SK-N-DZ (cell line): ENCODE results near the gene COL5A1.

Experiments
- DNase-seq: peaks from one replicate; pipeline ENCODE4 v3.0.0-alpha.2; 2015; ENCODE audit warnings: low spot score

The COL5A1 gene

DNA sequence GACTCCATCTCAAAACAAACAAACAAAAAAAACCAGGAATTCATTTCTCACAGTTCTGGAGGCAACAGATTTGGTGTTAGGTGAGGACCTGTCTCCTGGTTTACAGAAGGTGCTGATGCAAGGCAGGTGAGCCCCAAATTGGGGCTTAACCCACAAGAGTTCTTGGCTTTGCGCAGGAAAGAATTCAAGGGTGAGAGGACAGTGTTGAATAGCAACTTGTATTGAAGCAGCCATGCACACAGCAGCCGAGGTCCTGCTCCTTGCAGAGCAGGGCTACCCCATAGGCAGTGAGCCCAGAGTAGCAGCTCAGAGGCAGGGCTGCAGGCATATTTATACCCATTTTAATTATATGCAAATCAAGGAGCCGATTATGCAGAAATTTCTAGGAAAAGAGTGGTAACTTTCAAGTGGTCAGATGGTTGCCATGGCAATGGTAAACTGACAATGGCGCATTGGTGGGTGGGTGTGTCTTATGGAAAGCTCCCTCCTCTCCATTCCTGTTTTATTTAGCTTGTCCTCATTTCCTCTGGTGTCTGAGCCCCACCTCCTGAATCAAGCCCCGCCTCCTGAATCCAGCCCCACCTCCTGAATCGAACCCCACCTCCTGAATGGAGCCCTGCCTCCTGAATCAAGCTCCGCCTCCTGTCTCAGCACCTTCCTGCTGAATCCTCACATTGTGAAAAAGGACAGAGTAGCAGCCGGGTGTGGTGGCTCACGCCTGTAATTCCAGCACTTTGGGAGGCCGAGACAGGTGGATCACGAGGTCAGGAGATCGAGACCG is 34.5 kb upstream of the COL5A1 start:
- DNase-seq = no peak

DNA sequence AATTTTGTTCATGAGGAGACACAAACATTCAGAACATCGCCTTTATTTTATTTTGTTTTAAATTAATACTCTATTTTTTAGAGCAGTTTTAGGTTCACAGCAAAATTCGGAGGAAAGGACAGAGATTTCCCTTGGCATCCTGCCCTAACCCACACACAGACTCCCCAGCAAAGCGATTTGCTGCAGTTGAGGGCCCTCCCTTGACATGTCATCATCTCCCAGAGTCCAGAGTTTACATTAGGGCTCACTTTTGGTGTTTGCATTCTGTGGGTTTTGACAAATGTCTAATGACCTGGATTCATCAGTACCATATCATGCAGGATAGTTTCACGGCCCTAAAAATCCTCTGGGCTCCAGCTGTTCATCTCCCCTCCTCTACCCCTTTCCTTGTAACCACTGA is 33.6 kb upstream of the COL5A1 start:
- DNase-seq = no peak

DNA sequence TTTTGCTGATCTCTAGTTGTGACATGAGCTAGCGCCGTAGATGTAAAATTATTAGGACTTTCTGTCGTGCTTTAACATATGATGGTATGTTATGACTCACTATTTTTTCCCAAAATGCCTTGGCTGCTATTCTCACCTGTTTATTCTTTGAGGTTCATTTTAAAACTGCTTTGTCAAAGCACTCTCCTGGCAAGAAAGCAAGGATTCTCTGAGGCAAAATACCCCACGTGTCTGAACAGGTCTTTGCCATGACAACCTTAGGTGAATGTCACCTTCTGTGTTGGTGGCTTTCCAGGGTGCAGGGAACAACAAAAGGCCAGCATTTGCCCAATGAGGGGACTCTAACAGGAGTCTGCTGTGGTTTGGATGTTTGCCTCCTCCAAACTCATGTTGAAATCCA is 30.6 kb upstream of the COL5A1 start:
- DNase-seq = no peak

DNA sequence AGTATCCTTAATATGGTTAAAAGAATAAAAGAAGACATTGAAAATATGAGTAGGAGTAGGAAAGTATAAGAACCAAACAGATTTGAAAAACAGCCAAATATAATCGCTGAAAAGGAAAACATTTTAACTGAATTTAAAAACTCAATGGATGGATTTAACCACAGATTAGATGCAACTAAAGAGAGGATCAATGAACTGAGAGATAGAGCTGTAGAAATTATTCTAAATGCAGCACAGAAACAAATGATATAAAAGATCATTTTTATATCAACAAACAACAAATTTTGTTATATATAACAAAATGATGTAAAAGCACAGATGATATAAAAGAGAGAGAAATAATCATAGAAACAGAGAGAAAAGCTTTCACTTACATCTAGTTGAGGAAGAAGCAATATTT is 29.3 kb upstream of the COL5A1 start:
- no peak for DNase-seq

DNA sequence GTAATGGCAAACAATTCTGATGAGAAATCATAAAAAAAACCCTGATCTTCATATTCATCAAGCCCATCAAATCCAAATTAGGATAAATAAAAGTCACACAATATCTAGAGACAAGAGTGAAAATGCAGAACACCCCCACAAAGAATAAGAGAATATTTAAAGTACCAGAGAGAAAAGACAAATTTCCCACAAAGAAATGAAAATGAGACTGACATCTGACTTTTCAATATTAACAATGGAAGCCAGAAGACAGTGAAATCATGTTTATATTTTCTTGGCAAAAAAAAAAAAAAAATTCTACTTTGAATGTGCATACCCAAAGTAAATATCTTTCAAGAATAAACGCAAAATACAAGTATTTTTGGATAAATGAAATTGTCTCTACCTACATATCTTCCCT is 28.9 kb upstream of the COL5A1 start:
- DNase-seq = no peak

- DNase-seq = no peak
Observed at GRCh38 chr9:134614256-134614655, 27.3 kb upstream of the COL5A1 start.

GRCh38 chr9:134616341-134616740 is 25.3 kb upstream of the COL5A1 start:
- DNase-seq = no peak

DNA sequence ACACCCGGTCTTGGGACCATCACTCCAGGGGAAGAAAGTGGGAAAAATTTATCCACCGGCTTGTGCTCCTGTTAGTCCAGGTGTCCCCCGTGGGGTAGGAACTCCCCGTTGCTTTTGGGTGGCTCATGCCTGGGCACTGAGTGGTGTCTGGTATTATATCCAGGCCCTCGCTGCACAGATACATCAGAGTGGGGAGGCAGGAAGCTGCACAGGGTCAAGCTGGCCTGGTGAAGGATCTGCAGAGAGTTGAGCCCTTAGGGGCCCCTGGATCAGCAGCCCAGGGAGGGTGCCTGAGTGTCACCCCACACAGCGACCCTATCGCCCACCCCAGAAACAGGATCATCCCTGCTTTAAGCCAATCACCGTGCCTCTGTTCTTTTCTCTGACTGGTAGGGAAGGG is 24.4 kb upstream of the COL5A1 start:
- DNase-seq = no peak

GRCh38 chr9:134617836-134618162 is 23.8 kb upstream of the COL5A1 start:
- no peak for DNase-seq

- DNase-seq = no peak
Observed at GRCh38 chr9:134618163-134618832, 23.3 kb upstream of the COL5A1 start.

- DNase-seq = no peak
Observed at GRCh38 chr9:134618833-134619447, 22.7 kb upstream of the COL5A1 start.

GRCh38 chr9:134619448-134619982 is 22.1 kb upstream of the COL5A1 start:
- DNase-seq = no peak

GRCh38 chr9:134619983-134620661 is 21.5 kb upstream of the COL5A1 start:
- DNase-seq = no peak

DNA sequence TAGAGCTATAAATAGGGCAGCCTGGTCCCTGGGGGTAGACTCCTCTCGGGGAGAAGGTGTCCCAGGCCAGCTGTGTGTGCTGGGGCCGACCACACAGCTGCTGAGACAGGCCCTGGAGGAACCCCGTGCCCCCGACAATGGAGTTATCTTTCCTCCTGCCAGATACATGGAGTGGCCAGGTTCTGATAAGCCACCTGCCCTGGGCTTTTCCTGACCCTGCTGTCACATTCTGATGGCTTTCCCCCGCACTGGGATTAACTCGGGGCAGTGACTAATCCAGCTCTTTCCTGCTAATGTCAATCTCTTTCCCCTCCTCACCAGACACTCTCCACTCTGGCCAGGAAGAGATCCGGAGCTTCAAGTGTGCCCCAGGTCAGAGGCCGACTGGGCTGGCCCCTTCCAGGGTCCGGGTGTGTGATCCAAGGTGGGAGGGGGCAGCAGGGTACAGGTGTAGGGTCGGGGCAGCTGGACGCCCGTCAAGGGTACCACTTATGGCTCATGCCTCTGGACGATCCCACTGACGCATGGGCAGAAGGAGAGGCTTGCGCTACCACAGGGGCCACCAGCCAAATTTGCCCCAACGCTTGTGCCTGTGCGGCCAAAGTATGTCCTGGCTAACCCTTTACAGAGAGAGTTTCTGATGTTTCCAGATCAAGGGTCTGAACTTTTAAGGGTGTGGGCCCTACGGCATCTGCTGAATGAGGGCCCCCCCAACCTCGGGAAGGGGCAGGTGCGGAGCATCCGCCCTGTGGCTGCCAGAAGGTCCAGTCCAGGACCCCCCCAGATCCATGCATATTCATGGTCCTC is 20.6 kb upstream of the COL5A1 start:
- DNase-seq = no peak

DNA sequence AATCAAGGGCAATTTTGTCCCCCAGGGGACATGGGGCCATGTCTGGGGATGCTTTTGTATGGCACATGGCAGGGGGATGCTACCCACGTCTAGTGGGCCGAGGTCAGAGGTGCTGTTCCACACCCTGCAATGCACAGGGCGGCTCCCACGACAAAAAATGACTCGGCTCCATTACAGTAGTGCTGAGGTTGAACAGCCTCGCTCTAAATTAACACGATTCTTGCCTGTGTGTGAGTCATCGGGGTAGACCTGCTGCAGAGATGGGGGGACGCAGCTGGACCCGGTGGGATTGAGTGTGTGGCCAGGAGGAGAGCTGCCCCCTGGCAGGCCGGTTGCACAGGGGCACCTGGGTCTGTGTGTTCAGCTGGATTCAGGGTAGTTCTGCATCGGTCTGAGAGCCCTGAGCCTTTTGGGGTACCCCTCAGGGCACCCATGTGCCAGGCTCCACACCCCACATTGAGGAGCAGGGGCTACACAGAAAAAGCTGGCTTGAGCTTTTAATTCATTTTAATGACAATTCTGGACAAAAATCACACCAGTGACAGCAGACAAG is 20.0 kb upstream of the COL5A1 start:
- no peak for DNase-seq

- DNase-seq = no peak
Observed at GRCh38 chr9:134622896-134623257, 18.7 kb upstream of the COL5A1 start.

DNA sequence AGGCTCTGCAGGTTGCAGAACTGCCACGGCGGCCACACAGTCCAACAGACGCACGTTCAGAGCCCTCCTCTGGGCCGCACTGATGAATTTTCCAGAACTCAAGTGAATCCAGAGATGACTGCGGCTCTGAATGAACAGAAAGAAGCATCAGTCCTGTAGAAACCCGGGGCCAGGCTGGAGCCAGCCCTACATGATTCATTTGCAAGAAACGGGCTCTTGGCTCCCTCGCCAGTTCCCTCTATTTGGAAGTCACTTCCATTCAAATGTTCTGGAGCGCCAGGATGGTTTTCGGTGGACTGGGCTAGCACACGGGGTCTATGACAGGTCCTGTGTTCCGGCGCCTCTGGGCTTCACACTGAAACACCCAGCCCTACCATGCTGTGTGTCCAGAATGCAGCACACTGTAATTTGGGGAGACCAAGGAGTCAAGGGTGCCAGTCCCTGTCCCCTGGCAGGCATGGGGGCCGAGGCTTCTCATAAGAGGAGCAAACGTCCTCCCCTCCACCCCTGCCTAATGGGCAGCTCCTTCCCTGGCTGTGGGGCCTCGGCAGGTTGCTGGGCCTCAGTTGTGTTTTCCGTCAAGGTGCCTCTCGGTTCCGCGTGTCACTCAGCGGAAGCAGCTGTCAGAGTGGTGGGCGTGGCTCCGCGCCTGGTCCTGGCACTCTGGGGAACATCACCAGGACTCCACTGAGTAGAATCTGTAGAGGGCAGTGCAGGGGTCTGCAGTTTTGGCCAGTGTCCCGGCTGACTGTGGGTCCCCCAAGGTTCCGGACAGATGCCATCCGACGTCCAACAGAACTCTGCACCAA is 18.1 kb upstream of the COL5A1 start:
- no peak for DNase-seq

DNA sequence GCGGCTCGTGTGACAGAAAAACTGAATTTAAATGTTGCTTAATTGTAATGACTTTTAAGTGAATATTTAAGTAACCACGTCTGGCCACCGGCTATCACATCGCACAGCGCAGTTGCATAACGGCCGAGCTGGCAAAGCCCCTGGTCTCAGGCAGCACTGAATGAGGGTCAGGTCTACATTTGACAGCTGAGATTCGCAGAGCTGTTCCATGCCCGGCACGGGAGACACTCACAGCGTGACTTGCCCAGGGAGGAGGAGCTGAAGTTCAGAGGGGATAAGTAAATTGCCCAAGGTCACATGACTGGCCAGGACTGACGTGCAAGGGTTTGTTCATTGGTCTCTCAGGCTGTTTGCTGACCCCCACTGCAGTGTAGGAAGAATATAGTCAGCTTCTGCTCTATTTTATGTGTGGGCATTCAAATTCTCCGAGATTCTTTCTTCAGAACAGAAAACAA is 17.4 kb upstream of the COL5A1 start:
- DNase-seq = no peak

DNA sequence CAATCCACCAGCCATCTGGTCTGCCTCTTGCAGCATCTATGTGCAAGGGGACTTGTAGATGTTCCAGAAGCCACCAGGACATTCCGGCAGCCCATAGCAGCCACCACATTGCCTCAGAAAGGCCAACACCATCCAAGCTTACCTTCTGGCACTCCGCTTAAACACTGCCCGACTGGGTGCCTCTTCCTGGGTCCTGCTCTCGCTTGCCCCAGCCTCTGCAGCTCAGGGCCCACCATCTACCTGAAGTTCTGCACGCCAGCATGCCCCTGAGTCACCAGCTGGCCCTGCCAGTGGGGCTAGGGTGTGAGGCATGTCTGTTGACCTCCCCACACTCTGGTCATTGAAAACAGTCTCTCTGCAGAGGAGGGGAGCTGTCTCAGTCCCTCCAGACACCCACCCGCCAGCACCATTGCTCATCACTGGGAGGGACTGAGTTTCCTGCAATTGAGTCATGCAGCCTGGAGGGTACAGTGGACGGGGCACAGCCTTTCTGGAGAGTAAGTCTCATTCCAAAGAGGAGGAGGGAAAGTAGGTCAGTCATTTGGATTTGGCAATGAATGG is 16.9 kb upstream of the COL5A1 start:
- DNase-seq = no peak
